CD14-positive monocyte (primary cell): ENCODE measurements around the gene ASH1L. TPM values are rescaled to one million over a fixed set of nuclear protein-coding genes. Genes with fewer than 3 reads are reported as not detected.
"Not testable (repeated sequence)": the region's sequence is repeated elsewhere in the genome, so short reads cannot be mapped to it uniquely, and the experiment has no call there.

ENCODE experiments used
- DNase-seq, 3 donors: peaks; one replicate each; pipeline ENCODE4 v3.0.0-alpha.2; 2011 to 2022
- H2AFZ ChIP-seq: 2 replicates; pipeline ENCODE4 v1.6.0; 2012; ENCODE audit warnings: mild to moderate bottlenecking, low read depth, low read length, inconsistent platforms; ENCODE audit not compliant: insufficient read depth, poor library complexity, severe bottlenecking
- H3K27ac ChIP-seq, 2 donors: 1 replicate in 1 of 2; 2 replicates in 1 of 2; pipeline ENCODE4 v1.5.1; 2012 to 2013; ENCODE audit warnings: low read length in 2 of 2, control low read depth in 1 of 2, inconsistent platforms in 1 of 2, low read depth in 1 of 2, mild to moderate bottlenecking in 1 of 2
- H3K27me3 ChIP-seq, 2 donors: one replicate each; pipeline versions ENCODE4 v1.6.0 to v1.6.1; 2011 to 2013; ENCODE audit warnings: low read length in 2 of 2; ENCODE audit not compliant: control insufficient read depth in 2 of 2, insufficient read depth in 2 of 2
- H3K36me3 ChIP-seq, 2 donors: replicated peaks in 1 of 2; 1 replicate in 1 of 2; 2 replicates in 1 of 2; pipeline versions ENCODE4 v1.5.1 to v1.6.1; 2012 to 2013; ENCODE audit warnings: low read length in 2 of 2, control low read depth in 1 of 2, inconsistent platforms in 1 of 2, mild to moderate bottlenecking in 1 of 2; ENCODE audit not compliant: insufficient read depth in 2 of 2, control insufficient read depth in 1 of 2
- H3K4me1 ChIP-seq, 2 donors: 1 replicate in 1 of 2; 2 replicates in 1 of 2; pipeline versions ENCODE4 v1.5.1 to v1.6.1; 2012 to 2013; ENCODE audit warnings: low read length in 2 of 2, control low read depth in 1 of 2, inconsistent platforms in 1 of 2, mild to moderate bottlenecking in 1 of 2, moderate library complexity in 1 of 2; ENCODE audit not compliant: insufficient read depth in 2 of 2, control insufficient read depth in 1 of 2
- H3K4me2 ChIP-seq: replicated peaks from 2 replicates; pipeline ENCODE3; 2012; ENCODE audit warnings: low read length, moderate library complexity, mild to moderate bottlenecking; ENCODE audit not compliant: poor library complexity, severe bottlenecking; ENCODE audit errors: extremely low read depth
- H3K4me3 ChIP-seq, 3 experiments: fragments of 200-600 bp in 1 of 3; sonication (generic) in 1 of 3; replicated peaks in 1 of 3; 1 replicate in 2 of 3; 2 replicates in 1 of 3; pipeline ENCODE4 v1.5.1; 2011 to 2013; ENCODE audit warnings: low read length in 3 of 3, mild to moderate bottlenecking in 3 of 3, control low read depth in 2 of 3, low read depth in 2 of 3, inconsistent platforms in 1 of 3, moderate library complexity in 1 of 3
- H3K79me2 ChIP-seq: 2 replicates; pipeline ENCODE4 v1.6.0; 2012; ENCODE audit warnings: mild to moderate bottlenecking, control low read depth, inconsistent platforms, low read length, moderate library complexity; ENCODE audit not compliant: insufficient read depth
- H3K9ac ChIP-seq: 2 replicates; pipeline ENCODE4 v1.6.0; 2017; ENCODE audit warnings: low read length, mild to moderate bottlenecking; ENCODE audit not compliant: insufficient read depth, poor library complexity, severe bottlenecking
- H3K9me3 ChIP-seq, 2 donors: replicated peaks in 1 of 2; 1 replicate in 1 of 2; 2 replicates in 1 of 2; pipeline versions ENCODE4 v1.5.1 to v1.6.1; 2012 to 2013; ENCODE audit warnings: low read length in 2 of 2, control low read depth in 1 of 2; ENCODE audit not compliant: control insufficient read depth in 1 of 2, insufficient read depth in 1 of 2
- H4K20me1 ChIP-seq: 2 replicates; pipeline ENCODE4 v1.6.0; 2012; ENCODE audit warnings: mild to moderate bottlenecking, low read length, control low read depth, moderate library complexity; ENCODE audit not compliant: insufficient read depth
- H3K27ac Mint-ChIP-seq, 7 donors: one replicate each; pipeline ENCODE4 v1.8.0; 2020; ENCODE audit warnings: mild to moderate bottlenecking in 7 of 7, mixed read lengths in 7 of 7, moderate library complexity in 6 of 7, inconsistent platforms in 2 of 7
- H3K27me3 Mint-ChIP-seq, 3 donors: one replicate each; pipeline ENCODE4 v1.8.0; 2021 to 2022; ENCODE audit warnings: low read depth in 3 of 3, mild to moderate bottlenecking in 3 of 3, mixed read lengths in 3 of 3, moderate library complexity in 3 of 3, inconsistent platforms in 1 of 3
- H3K36me3 Mint-ChIP-seq, 2 donors: one replicate each; pipeline ENCODE4 v1.8.0; 2020; ENCODE audit warnings: mixed read lengths in 2 of 2, inconsistent platforms in 1 of 2, mild to moderate bottlenecking in 1 of 2
- H3K4me1 Mint-ChIP-seq: one replicate; pipeline ENCODE4 v1.8.0; 2020; ENCODE audit warnings: mild to moderate bottlenecking, mixed read lengths
- H3K4me3 Mint-ChIP-seq, 2 donors: one replicate each; pipeline ENCODE4 v1.8.0; 2020; ENCODE audit warnings: mild to moderate bottlenecking in 2 of 2, mixed read lengths in 2 of 2, moderate library complexity in 1 of 2
- H3K9me3 Mint-ChIP-seq, 7 donors: one replicate each; pipeline ENCODE4 v1.8.0; 2020 to 2022; ENCODE audit warnings: mixed read lengths in 7 of 7, mild to moderate bottlenecking in 6 of 7, moderate library complexity in 6 of 7, inconsistent platforms in 2 of 7
- WGBS: methylation state at CpG from one replicate; pipeline ENCODE4 v1.1.5; 2013; ENCODE audit warnings: missing lambda C conversion rate; ENCODE audit not compliant: insufficient coverage; 5-methylcytosine and 5-hydroxymethylcytosine counted together
- intact Hi-C, 2 donors: fragments of 100-400 bp; cut with micrococcal nuclease; formaldehyde crosslinking; loops; one replicate each; pipeline versions ENCODE4 v1.15.0 to v1.15.1; 2023
- polyA plus RNA-seq, 3 donors: library from polyadenylated mRNA; depleted of rRNA in 1 of 3; unstranded in 2 of 3; stranded (reverse) in 1 of 3; fragments of 300-500 nt in 2 of 3; fragments of >200 nt in 1 of 3; fragmentation: Illumina TruSeq in 2 of 3; gene quantifications; 1 replicate in 2 of 3; 2 replicates in 1 of 3; pipeline ENCODE4 v1.2.3, GENCODE V29; 2012 to 2021
- TF ChIP-seq, protein P1 (sequence below): fragments of 200-600 bp; IDR thresholded peaks from one replicate; pipeline ENCODE4 v1.8.0; 2022; ENCODE audit warnings: antibody characterized with exemption, mild to moderate bottlenecking

ASH1L gene
- polyA plus RNA-seq, 3 donors = 2.7 to 21.5 (median 5.6) TPM

DNA sequence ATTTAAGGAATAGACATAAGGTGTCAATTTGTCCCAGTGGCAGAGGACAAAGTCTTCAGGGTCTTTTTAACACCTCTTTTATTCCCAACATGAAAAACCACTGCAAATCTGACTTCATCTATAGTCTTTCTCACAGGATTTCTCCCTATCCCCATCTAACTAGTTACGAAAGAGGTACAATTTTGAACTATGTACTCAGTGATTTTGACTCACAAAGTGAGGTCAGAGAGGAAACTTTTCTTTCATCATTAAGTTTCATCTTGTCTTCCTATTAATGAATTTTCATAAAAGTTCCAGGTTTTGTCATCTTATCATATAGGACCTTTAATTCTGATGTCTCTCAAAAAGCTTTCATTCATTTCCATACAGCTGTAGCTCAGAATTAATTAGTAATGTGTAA is 63.3 kb downstream of the ASH1L start:
- no CpG with 5 or more reads among the region's 1 CpG for WGBS
- Histone ChIP-seq H3K27me3 (no peaks in the 10 kb centered on the region), H3K9me3 (no peaks in the 10 kb centered on the region), H3K27ac (peak overlapping the region in 1 of 2 donors; percentile 73), H3K9ac (no peak overlapping the region), H3K79me2 (peaks cover 99% of the 10 kb centered on the region), H3K4me1 (peaks cover 10 to 17% of the 10 kb centered on the region in 2 donors), H2AFZ (no peak overlapping the region), H3K4me2 (no peak overlapping the region), H4K20me1 (peaks cover 89% of the 10 kb centered on the region), H3K36me3 (peaks cover 0 to 7% of the 10 kb centered on the region in 2 donors), H3K4me3 (no peak overlapping the region)
- no peaks in the 10 kb centered on the region for H3K27me3 Mint-ChIP-seq
- peak in 1 of 3 donors; percentile 63 for DNase-seq
- no peaks in the 10 kb centered on the region for H3K9me3 Mint-ChIP-seq
- intact Hi-C loops = loop anchor here in 1 of 2 donors (10.0 kb wide), 1 partner anchor 56 kb away; no protein-coding TSS in a partner anchor
- peaks cover 5 to 16% of the 10 kb centered on the region in 2 donors for H3K36me3 Mint-ChIP-seq
- no peak overlapping the region for H3K4me3 Mint-ChIP-seq
- peak overlapping the region in 3 of 7 donors; percentile 58 to 77 (median 77) for H3K27ac Mint-ChIP-seq
- TF ChIP-seq, protein P1, sequence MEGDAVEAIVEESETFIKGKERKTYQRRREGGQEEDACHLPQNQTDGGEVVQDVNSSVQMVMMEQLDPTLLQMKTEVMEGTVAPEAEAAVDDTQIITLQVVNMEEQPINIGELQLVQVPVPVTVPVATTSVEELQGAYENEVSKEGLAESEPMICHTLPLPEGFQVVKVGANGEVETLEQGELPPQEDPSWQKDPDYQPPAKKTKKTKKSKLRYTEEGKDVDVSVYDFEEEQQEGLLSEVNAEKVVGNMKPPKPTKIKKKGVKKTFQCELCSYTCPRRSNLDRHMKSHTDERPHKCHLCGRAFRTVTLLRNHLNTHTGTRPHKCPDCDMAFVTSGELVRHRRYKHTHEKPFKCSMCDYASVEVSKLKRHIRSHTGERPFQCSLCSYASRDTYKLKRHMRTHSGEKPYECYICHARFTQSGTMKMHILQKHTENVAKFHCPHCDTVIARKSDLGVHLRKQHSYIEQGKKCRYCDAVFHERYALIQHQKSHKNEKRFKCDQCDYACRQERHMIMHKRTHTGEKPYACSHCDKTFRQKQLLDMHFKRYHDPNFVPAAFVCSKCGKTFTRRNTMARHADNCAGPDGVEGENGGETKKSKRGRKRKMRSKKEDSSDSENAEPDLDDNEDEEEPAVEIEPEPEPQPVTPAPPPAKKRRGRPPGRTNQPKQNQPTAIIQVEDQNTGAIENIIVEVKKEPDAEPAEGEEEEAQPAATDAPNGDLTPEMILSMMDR = no peak
- peaks cover 29% of the 10 kb centered on the region for H3K4me1 Mint-ChIP-seq

DNA sequence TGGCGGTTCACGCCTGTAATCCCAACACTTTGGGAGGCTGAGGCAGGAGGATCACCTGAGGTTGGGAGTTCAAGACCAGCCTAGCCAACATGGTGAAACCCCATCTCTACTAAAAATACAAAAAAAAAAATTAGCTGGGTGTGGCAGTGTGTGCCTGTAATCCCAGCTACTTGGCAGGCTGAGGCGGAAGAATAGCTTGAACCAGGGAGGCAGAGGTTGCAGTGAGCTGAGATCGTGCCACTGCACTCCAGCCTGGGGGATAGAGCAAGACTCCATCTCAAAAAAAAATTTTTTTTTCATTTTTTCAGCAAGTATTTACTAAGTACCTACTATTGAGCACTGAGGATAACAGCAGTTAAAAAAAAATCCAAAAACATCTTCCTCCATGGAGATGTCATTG is 69.0 kb downstream of the ASH1L start:
- H3K4me2 ChIP-seq, DNase-seq, H3K36me3 ChIP-seq, H3K27me3 ChIP-seq, H2AFZ ChIP-seq, H3K4me3 ChIP-seq, H3K4me3 Mint-ChIP-seq, H3K9ac ChIP-seq, H3K9me3 ChIP-seq, H3K27me3 Mint-ChIP-seq, H3K9me3 Mint-ChIP-seq: not testable (repeated sequence)
- H3K4me1 ChIP-seq = peaks cover 7 to 12% of the 10 kb centered on the region in 2 donors
- peak overlapping the region in 1 of 2 donors; percentile 14 for H3K27ac ChIP-seq
- peaks cover 87% of the 10 kb centered on the region for H4K20me1 ChIP-seq
- no CpG with 5 or more reads among the region's 4 CpGs for WGBS
- intact Hi-C loops = loop anchor here in 1 of 2 donors (10.0 kb wide), 1 partner anchor 61 kb away; no protein-coding TSS in a partner anchor
- Mint-ChIP-seq H3K36me3 (peaks cover 7 to 20% of the 10 kb centered on the region in 2 donors), H3K4me1 (peaks cover 22% of the 10 kb centered on the region), H3K27ac (peak overlapping the region in 1 of 7 donors; percentile 12)
- peaks cover 98% of the 10 kb centered on the region for H3K79me2 ChIP-seq

DNA sequence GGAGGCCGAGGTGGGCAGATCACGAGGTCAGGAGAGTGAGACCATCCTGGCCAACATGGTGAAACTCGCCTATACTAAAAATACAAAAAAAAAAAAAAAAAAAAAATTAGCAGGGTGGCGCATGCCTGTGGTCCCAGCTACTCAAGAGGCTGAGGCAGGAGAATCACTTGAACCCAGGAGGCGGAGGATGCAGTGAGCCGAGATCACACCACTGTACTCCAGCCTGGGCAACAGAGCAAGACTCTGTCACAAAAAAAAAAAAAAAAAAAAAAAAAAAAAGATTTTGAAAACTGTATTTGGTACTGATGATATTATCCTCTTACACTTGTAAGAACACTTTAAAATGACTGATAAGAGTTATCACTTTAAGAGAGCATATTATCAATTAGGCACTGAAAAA is 74.2 kb downstream of the ASH1L start:
- Mint-ChIP-seq H3K36me3 (peaks cover 2 to 14% of the 10 kb centered on the region in 2 donors), H3K4me1 (peaks cover 32% of the 10 kb centered on the region), H3K27ac (peak overlapping the region in 1 of 7 donors; percentile 37)
- not testable (repeated sequence) for H2AFZ ChIP-seq, H3K9me3 ChIP-seq, DNase-seq, H3K27me3 Mint-ChIP-seq, H3K4me3 ChIP-seq, H3K9me3 Mint-ChIP-seq, H3K36me3 ChIP-seq, H3K4me3 Mint-ChIP-seq, H3K9ac ChIP-seq, H3K27me3 ChIP-seq, H3K27ac ChIP-seq, H3K4me2 ChIP-seq
- Histone ChIP-seq H3K4me1 (peaks cover 29 to 36% of the 10 kb centered on the region in 2 donors), H4K20me1 (peaks cover 80% of the 10 kb centered on the region), H3K79me2 (peaks cover 84% of the 10 kb centered on the region)
- no CpG with 5 or more reads among the region's 6 CpGs for WGBS
- intact Hi-C loops = loop anchor here in 1 of 2 donors (10.0 kb wide), 1 partner anchor 86 kb away; no protein-coding TSS in a partner anchor
